HG02970 (cell line): ENCODE measurements around the gene DOC2A.

ENCODE experiments used
- ATAC-seq: cut with Tn5 transposase; IDR thresholded peaks from one replicate; pipeline ENCODE4 v1.9.1; 2021; ENCODE audit warnings: mild to moderate bottlenecking, moderate library complexity, moderate number of reproducible peaks; ENCODE audit not compliant: unreplicated experiment, low FRiP score

The DOC2A gene

DNA sequence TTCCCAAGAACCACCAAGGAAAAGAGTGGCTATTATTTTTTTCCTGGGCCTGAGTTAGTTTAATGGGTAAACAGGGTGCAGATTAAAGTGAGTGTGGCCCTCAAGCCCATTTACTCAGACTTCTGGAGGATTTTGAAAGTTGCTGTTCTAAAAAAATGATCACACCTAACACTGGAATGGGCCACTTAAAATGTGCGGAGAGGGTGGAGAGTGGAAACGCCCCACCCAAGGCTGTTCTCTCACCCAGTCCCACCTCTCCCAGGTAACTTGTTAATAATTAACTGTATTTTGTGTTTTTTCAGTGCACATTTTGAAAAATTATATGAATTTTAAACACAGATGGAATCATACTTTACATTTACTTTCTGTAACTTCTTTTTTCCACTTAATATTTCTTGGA, 20.8 kb downstream of the DOC2A start:
- no peak for ATAC-seq

DNA sequence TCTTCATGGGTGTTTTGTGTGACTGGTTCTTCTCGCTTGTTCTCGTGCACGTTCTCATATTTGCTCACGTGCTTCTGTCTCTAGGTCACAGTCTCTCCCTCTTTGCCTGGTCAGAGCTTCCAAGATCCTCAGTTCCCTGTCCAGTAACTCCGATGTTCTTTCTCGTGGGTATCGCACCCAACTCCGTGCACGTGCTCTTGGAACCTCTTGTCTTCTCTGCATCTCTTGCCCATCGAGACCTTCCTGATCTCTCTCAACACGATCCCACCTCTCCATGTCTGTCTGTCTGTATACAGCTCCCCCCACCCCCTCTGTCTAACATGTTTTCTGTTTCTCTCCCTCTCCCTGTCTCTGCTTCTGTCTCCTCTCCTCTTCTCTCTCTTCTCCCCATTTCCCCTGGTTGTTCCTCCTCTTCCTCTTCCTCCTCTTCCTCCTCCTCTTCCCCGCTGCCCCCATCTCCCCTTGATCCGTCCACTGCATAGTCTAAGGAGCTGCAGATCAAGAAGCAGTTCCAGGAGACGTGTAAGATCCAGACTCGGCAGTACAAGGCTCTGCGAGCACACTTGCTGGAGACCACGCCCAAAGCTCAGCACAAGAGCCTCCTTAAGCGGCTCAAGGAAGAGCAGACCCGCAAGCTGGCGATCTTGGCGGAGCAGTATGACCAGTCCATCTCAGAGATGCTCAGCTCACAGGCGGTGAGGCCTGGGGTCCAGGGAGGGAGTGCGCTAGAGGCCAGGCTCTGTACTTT, 21.5 kb downstream of the DOC2A start:
- no peak for ATAC-seq

DNA sequence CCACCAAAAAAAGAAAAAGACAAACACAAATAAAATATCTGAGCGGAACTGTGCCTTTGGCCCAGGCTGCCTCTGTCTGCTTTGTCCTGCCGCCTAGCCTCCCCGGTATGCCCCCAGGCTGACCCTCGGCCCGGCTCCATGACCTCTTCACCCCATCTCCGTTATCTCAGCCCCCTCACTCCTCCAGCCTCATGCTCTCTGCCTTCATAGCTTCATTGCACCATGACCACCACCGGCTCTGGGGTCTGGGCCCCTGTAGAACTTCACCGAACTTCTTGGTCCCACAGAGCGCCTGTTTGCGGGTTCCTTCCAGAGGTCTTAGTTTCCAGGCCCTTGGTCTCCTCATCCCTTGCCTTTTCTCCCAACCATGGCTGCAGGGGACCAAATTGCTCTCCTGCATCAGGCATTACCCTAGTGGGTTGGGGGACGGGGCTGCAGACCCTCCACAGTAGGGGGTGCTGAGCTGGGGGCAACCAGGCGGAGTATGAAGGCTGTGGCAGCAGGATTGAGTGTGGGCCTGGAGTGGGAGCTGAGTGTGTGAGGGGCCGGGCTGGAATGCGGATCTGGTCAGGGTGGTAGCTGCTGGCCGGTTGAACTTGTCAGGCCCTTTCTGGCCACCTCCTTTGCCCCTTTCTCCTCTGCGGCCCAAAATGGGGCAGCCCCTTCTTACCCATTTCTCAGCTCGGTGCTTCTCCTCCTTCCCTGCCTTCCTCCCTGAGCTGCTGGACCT, 22.3 kb downstream of the DOC2A start:
- ATAC-seq: no peak

DNA sequence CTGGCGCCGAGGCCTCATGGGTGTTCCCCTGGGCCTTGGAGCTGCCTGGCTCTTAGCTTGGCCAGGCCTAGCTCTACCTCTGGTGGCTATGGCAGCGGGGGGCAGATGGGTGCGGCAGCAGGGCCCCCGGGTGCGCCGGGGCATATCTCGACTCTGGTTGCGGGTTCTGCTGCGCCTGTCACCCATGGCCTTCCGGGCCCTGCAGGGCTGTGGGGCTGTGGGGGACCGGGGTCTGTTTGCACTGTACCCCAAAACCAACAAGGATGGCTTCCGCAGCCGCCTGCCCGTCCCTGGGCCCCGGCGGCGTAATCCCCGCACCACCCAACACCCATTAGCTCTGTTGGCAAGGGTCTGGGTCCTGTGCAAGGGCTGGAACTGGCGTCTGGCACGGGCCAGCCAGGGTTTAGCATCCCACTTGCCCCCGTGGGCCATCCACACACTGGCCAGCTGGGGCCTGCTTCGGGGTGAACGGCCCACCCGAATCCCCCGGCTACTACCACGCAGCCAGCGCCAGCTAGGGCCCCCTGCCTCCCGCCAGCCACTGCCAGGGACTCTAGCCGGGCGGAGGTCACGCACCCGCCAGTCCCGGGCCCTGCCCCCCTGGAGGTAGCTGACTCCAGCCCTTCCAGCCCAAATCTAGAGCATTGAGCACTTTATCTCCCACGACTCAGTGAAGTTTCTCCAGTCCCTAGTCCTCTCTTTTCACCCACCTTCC, 23.3 kb downstream of the DOC2A start:
- no peak for ATAC-seq

DNA sequence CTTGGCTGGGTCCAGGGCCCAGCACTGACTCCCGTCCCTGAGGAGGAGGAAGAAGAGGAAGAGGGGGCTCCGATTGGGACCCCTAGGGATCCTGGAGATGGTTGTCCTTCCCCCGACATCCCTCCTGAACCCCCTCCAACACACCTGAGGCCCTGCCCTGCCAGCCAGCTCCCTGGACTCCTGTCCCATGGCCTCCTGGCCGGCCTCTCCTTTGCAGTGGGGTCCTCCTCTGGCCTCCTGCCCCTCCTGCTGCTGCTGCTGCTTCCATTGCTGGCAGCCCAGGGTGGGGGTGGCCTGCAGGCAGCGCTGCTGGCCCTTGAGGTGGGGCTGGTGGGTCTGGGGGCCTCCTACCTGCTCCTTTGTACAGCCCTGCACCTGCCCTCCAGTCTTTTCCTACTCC, 23.9 kb downstream of the DOC2A start:
- ATAC-seq: no peak

DNA sequence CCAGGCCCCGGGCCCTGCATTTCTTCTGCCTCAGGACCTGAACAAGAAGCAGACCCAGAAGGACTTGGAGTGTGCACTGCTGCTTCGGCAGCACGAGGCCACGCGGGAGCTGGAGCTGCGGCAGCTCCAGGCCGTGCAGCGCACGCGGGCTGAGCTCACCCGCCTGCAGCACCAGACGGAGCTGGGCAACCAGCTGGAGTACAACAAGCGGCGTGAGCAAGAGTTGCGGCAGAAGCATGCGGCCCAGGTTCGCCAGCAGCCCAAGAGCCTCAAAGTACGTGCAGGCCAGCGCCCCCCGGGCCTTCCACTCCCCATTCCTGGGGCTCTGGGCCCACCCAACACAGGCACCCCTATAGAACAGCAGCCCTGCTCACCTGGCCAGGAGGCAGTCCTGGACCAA, 24.6 kb downstream of the DOC2A start:
- no peak for ATAC-seq

DNA sequence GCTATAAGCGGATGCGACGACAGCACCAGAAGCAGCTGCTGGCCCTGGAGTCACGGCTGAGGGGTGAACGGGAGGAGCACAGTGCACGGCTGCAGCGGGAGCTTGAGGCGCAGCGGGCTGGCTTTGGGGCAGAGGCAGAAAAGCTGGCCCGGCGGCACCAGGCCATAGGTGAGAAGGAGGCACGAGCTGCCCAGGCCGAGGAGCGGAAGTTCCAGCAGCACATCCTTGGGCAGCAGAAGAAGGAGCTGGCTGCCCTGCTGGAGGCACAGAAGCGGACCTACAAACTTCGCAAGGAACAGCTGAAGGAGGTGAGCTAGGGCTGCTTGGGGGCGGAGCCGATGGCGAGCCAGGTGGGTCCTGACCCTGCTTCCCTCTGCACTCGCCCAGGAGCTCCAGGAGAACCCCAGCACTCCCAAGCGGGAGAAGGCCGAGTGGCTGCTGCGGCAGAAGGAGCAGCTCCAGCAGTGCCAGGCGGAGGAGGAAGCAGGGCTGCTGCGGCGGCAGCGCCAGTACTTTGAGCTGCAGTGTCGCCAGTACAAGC, 25.5 kb downstream of the DOC2A start:
- ATAC-seq: no peak

DNA sequence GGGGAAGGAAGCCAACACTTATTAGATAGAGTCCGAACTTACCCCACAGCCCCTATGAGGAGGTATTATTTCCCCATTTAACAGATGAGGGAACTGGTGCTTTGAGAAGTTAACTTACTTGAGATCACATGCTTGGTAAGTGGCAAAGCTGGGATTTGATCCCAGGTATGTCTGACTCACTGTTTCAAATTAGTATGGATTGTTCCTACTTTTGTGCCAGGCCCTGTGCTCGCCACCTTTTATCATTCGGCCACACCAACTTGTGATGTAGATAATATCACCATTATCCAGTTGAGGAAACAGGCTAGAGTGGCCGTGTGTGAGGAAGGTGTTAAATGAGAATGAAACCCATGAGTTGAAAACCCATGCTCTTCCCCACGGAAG, 26.1 kb downstream of the DOC2A start:
- no peak for ATAC-seq

DNA sequence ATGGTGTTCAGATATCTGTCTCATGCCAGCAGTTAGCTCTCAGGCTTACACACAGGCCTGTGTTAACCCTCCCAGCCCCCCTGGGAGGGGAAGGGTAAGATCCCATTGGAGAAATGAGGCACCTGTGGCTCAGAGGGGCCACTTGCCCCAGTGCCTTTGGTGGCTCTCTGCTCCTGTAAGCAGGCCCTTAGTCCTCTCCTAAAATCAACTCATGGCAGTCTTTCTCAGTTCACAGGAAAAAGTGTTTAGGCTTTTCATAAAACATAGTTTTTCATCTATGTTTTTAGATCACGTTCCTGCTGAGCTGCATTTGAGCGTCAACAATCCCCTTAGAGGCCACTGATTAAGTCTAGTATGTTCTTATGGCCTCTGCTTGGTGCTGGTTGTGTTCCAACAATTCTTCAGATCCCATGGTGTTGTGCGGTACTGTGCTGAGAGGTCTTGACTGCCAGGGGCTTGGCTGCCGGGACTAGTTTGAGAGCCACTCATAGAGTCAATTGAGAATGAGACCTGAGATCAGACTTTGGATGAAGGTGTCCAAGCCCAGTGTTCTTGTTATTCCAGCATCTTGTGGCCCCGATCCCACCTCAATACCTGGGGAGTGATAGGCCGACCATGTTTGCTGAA, 26.6 kb downstream of the DOC2A start:
- ATAC-seq: no peak

DNA sequence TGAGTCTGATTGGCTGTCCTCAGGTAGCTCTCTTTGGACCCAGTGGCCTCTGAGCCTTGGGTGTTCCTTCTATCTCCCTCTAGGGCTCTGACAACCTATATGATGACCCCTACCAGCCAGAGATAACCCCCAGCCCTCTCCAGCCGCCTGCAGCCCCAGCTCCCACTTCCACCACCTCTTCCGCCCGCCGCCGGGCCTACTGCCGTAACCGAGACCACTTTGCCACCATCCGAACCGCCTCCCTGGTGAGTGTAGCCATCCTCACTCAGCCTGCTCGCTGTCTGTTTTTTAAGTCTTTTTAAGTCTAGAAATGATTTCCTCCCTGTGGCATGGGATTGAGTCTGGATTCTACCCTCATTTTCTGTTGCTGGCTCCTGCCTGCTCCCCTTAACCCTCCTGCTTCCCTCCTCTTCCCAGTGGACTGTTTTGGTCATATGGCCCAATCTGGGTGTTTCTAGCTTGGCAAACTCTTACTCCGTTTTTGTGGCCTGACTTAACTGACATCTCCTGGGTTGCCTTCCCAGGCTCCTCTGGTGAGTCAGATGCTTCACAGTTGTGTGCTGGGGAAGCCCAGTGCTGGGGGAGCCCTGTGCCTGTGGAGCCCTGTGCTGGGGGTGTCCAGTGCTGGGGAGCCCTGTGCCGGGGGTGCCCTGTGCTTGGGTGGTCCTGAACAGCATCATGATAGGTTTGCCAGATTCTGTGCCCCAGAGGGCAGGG, 27.2 kb downstream of the DOC2A start:
- ATAC-seq: no peak

DNA sequence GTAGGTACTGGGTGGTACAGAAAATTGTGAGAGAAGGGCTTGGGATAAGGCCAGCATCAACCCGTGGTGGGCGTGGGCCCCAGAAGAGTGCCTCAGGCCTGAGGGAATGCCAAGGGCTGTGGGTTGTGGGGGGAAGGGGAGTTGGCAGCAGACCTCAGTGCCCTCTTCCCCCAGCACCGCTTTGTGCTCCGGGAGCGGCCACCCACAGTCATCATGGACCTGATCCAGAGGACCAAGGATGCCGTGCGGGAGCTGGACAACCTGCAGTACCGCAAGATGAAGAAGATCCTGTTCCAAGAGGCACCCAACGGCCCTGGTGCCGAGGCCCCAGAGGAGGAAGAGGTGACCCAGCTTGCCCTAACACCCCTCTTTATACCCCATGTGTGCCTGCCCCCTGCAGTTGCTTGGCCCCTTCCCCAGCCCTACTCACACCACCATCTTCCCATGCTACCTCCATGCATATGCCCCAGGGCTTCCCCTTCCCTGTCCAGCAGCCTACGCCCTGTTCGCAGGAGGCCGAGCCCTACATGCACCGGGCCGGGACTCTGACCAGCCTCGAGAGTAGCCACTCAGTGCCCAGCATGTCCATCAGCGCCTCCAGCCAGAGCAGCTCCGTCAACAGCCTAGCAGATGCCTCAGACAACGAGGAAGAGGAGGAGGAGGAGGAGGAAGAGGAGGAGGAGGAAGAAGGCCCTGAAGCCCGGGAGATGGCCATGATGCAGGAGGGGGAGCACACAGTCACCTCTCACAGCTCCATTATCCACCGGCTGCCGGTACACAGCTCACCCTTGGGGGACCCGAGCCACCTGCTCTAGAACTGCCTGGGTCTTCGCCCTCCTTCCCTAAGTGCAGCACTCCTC, 28.0 kb downstream of the DOC2A start:
- ATAC-seq: no peak

DNA sequence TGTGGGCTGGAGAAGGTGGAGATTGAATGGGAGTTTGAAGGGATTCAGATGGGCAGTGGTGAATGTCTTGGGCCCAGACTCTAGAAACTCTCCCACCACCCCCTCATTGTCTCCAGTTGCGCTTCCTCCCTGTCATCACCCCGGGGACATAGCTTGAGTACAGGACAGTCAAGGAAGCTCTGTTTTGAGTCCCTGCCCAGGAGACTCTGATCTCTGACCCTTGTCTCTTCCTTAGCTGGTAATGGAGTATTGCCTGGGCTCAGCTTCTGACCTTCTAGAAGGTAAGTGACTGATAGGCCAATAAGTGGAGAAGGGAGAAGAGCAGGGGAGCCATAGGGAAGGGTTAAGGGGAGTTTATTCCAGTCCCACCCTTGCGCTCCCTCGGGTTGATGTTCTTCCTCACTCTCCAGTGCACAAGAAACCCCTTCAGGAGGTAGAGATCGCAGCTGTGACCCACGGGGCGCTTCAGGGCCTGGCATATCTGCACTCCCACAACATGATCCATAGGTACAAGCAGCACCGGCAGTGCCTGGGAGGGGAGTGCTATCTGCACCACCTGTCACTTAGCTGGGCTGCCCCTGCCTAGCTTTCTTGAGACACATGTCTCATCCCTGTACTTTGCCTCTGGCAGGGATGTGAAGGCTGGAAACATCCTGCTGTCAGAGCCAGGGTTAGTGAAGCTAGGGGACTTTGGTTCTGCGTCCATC, 32.1 kb downstream of the DOC2A start:
- no peak for ATAC-seq

DNA sequence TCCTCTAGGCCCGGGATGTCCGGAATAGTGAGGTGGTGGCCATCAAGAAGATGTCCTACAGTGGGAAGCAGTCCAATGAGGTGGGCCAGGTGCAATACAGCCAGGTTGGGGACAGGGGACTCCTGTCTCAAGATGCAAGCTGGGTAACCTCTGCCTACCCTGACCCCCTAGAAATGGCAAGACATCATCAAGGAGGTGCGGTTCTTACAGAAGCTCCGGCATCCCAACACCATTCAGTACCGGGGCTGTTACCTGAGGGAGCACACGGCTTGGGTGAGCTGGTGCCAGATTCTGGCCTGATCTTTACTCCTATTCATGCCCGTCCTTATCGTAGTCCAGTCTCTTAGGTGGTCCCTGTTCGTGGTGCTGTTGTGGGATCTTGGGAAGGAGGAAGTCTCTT, 32.7 kb downstream of the DOC2A start:
- no peak for ATAC-seq

DNA sequence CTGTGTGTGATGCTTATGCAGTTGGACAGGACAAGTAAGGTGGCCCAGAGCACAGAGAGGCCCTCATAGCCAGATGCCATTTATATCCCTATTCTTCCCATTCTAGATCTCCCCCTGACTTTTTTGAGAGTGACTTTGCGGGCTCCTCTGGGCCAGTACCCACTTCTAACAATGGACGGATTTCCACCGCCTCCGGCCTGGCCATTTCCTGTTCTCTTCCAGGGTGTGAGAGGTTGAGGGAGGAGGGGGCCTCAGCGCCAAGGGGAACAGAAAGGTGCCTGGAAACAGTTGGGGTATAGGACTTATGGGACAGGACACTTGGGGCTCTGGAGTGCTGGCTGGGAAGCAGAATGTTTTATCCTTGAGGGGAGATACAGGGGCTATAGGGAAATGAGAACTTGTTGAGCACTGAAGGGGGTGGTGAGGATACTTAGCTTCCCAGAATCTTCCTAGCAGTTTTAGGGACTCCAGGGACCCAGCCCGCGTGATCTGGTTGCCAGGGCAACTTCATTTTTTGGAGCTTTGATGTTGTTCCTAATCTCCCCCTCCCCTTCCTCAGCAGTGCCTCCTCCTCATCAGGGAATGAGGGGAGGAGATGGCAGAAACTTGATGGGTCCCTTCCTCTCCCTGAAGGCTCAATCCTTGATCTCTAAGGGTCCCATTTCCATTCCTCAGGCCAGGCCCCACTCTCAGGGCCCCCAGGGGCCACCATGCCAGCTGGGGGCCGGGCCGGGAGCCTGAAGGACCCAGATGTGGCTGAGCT, 33.6 kb downstream of the DOC2A start:
- no peak for ATAC-seq

DNA sequence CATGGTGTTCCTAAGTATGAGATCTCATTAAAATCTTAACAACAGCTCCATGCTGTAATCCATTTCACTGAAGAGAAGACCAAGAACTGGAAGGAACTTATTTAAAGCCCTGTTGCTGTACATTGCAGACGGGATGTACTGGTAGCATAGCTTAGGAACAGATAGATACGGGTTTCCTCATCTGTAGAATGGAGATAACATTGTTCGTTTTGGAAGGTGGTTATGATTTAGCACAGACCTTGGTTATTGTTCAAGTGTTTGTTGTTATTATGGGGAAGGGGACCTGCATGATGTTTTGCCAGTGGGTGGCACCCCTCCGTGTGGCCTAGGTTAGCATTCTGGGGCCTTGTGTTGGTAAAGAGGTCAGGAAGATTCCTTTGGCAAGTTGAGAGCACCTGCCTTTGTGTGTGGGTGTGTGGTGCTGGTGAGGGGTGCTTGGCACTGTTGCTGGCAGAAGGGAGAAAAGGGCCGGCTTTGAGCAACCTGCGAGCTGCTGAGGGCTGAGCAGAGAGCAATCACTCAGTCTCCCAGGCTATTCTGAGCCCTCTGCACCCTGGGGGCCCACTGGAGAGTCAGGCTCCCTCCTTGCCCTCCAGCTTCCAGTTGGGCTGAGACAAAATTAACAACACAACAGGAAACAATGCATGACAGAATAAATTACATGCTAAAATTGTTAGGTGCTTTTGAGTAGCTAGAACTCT, 34.9 kb downstream of the DOC2A start:
- no peak for ATAC-seq

DNA sequence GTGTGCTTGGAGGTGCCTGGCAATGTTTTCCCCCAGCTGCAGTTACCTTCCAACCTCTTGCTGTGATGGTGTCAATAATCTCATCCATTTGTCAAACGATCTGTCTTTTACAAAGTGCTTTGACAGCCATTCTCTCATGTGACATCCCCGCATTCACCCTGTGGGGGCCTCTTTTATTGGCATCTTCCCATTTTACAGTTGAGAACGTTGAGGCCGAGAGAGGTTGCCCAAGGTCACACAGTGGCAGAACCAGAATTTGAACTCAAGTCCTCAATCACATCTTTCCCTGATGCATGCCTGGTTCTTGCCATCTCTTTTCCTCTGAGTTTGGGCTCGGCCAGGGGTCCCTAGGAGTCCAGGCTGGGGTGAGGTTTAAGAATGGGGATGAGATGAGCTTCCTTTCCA, 35.7 kb downstream of the DOC2A start:
- no peak for ATAC-seq
